ENCODE data around the gene DROSHA. TPM values are rescaled to one million over a fixed set of nuclear protein-coding genes. Genes with fewer than 3 reads are reported as not detected.

Gene DROSHA
- total RNA-seq, 1 donor from 2014 or later, result 59.3 TPM

DNA sequence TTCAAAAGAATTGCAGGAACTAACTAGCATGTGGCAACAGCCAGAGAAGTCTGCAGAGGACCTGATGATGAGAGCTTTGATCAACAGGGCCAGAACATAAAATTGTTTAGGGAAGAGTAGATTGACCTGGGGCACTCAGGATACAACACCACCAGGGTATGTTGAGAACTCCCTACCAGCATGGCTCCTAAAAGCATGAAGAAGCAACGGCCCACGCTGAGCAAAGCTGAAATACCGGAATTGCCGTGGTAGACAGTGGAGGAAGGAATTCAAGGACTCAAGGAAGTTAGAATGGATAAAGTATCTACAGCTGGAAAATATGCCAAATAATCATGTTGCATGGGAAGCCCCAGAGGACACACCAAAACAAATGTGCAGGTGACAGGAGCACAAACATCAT is 31.6 kb downstream of the DROSHA start:
- no peak for DNase-seq (ENCODE audit: low spot score)
- Mint-ChIP-seq H3K9me3 (ENCODE audit: low read depth) (no peaks in the 10 kb centered on the region), H3K27me3 (ENCODE audit: low read depth) (no peaks in the 10 kb centered on the region), H3K4me3 (ENCODE audit: unreplicated experiment) (no peak overlapping the region), H3K36me3 (ENCODE audit: low read depth) (peaks cover 44% of the 10 kb centered on the region), H3K27ac (ENCODE audit: unreplicated experiment) (no peak overlapping the region), H3K4me1 (ENCODE audit: low read depth) (no peaks in the 10 kb centered on the region)
- TF ChIP-seq, protein P1, sequence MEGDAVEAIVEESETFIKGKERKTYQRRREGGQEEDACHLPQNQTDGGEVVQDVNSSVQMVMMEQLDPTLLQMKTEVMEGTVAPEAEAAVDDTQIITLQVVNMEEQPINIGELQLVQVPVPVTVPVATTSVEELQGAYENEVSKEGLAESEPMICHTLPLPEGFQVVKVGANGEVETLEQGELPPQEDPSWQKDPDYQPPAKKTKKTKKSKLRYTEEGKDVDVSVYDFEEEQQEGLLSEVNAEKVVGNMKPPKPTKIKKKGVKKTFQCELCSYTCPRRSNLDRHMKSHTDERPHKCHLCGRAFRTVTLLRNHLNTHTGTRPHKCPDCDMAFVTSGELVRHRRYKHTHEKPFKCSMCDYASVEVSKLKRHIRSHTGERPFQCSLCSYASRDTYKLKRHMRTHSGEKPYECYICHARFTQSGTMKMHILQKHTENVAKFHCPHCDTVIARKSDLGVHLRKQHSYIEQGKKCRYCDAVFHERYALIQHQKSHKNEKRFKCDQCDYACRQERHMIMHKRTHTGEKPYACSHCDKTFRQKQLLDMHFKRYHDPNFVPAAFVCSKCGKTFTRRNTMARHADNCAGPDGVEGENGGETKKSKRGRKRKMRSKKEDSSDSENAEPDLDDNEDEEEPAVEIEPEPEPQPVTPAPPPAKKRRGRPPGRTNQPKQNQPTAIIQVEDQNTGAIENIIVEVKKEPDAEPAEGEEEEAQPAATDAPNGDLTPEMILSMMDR (IDR thresholded peaks at IDR 0.05), result no peak

DNA sequence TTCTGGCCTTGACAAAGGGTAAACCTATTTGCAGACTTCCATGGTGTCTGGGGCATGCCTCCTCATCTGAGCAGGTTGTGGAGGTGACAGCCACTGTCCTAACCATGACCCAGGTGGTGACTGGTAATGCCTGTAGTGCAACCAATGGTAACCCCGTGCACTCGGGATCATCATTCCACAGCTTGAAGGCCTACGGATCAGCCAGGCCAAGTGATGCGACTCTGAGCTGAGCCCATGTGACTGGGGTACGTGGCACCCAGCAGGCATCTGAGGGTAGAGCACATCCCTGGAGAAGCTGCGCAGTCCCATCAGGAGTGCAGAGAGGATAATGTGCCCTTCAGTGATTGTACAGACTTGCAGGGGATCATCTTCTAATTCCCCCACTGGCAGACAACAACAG is 35.0 kb downstream of the DROSHA start:
- H3K4me3 Mint-ChIP-seq (ENCODE audit: unreplicated experiment), result no peak overlapping the region
- no peaks in the 10 kb centered on the region for H3K9me3 Mint-ChIP-seq (ENCODE audit: low read depth)
- H3K36me3 Mint-ChIP-seq (ENCODE audit: low read depth), result peaks cover 36% of the 10 kb centered on the region
- H3K4me1 Mint-ChIP-seq (ENCODE audit: low read depth), result no peaks in the 10 kb centered on the region
- no peak overlapping the region for H3K27ac Mint-ChIP-seq (ENCODE audit: unreplicated experiment)
- TF ChIP-seq, protein P1 (IDR thresholded peaks at IDR 0.05), result no peak
- H3K27me3 Mint-ChIP-seq (ENCODE audit: low read depth), result no peaks in the 10 kb centered on the region
- no peak for DNase-seq (ENCODE audit: low spot score)

DNA sequence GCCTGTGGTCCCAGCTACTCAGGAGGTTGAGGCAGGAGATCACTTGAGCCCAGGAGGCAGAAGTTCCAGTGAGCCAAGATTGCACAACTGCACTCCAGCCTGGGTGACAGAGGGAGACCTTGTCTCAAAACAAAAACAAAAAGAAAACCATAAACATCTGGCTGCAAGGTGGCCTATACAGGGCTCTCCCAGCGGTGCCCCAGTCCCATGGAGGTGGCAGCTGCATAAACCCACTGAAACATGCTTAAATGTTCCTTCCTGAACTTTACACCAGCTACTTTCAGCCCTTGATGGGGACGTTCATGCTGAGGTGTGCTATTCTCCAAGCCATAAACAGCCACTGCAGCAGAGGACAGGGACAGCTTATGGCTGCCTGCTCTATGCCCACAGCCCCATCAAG is 35.6 kb downstream of the DROSHA start:
- TF ChIP-seq, protein P1 (IDR thresholded peaks at IDR 0.05), result no peak
- no peak overlapping the region for H3K27ac Mint-ChIP-seq (ENCODE audit: unreplicated experiment)
- no peak overlapping the region for H3K4me3 Mint-ChIP-seq (ENCODE audit: unreplicated experiment)
- H3K9me3 Mint-ChIP-seq (ENCODE audit: low read depth), result no peaks in the 10 kb centered on the region
- no peaks in the 10 kb centered on the region for H3K27me3 Mint-ChIP-seq (ENCODE audit: low read depth)
- peaks cover 37% of the 10 kb centered on the region for H3K36me3 Mint-ChIP-seq (ENCODE audit: low read depth)
- no peak for DNase-seq (ENCODE audit: low spot score)
- H3K4me1 Mint-ChIP-seq (ENCODE audit: low read depth), result no peaks in the 10 kb centered on the region

DNA sequence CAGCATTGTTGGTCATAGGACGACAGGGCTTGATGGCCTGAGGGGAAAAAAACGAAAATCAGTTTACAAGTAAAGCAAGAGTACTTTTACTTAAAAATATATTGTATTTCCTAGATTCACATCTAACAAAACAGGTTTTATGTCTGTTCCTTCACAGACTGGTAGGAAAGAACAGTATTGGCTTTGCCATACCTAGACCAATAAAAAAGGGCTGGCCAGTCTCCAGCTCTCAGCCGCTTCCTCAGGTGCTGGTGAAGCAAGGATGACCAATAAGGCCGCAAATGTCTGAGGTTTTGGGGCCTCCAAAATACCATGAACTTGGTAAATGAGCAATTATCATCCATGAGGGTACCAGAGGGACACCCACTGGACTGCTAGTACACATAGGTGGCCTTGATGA is 36.6 kb downstream of the DROSHA start:
- Mint-ChIP-seq H3K4me3 (ENCODE audit: unreplicated experiment) (no peak overlapping the region), H3K4me1 (ENCODE audit: low read depth) (no peaks in the 10 kb centered on the region), H3K27ac (ENCODE audit: unreplicated experiment) (no peak overlapping the region), H3K9me3 (ENCODE audit: low read depth) (no peaks in the 10 kb centered on the region), H3K36me3 (ENCODE audit: low read depth) (peaks cover 35% of the 10 kb centered on the region), H3K27me3 (ENCODE audit: low read depth) (no peaks in the 10 kb centered on the region)
- DNase-seq (ENCODE audit: low spot score), result no peak
- TF ChIP-seq, protein P1 (IDR thresholded peaks at IDR 0.05), result no peak

DNA sequence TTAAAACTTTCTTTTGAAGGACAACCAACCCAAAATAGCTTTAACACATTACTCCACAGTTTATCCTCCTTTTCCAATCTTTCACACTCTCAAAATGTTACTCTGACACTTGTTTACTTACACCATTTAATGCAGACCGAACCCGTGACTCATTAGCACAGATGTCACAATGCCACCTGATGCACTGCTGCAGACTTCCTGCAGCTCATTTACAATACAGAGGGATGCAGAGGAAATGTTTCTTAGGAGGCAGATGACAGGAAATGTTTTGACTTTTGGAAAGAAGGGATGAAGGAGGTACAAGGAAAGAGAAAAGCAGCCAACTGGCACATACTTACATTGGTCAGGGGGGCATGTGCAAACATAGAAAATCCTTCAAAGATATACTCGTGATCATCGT is 39.0 kb downstream of the DROSHA start:
- peaks cover 4% of the 10 kb centered on the region for H3K4me1 Mint-ChIP-seq (ENCODE audit: low read depth)
- H3K27ac Mint-ChIP-seq (ENCODE audit: unreplicated experiment), result no peak overlapping the region
- no peaks in the 10 kb centered on the region for H3K9me3 Mint-ChIP-seq (ENCODE audit: low read depth)

More for the DNA sequence above, 39.0 kb downstream of the DROSHA start:
- TF ChIP-seq, protein P1 (IDR thresholded peaks at IDR 0.05), result no peak
- Mint-ChIP-seq H3K27me3 (ENCODE audit: low read depth) (no peaks in the 10 kb centered on the region), H3K4me3 (ENCODE audit: unreplicated experiment) (no peak overlapping the region), H3K36me3 (ENCODE audit: low read depth) (peaks cover 33% of the 10 kb centered on the region)
- DNase-seq (ENCODE audit: low spot score), result no peak

Data from chondrocyte (in vitro differentiated cells).